ENCODE data around the gene SMAD6. TPM values are rescaled to one million over a fixed set of nuclear protein-coding genes. Genes with fewer than 3 reads are reported as not detected.
A peak's percentile ranks its signal among the peaks of the same experiment; 100 is the strongest.

SMAD6 gene
- total RNA-seq, 2 donors from 2014 or later, result 190 to 213 TPM

- H3K36me3 Mint-ChIP-seq (ENCODE audit: low read depth), result peaks cover 65% of the 10 kb centered on the region
- H3K4me3 Mint-ChIP-seq, result no peak overlapping the region
- no peak overlapping the region for H3K4me3 ChIP-seq (ENCODE audit: low read length)
- DNase-seq, result no peak
- 92 to 93% methylated on average over 17 to 23 of the region's 23 CpGs for WGBS, 2 experiments (ENCODE audit: insufficient coverage in 1 of 2, insufficient read length in 1 of 2)
- H3K36me3 ChIP-seq (ENCODE audit: control insufficient read depth, insufficient read depth, low read length), result peaks cover 50% of the 10 kb centered on the region
- H3K27me3 Mint-ChIP-seq (ENCODE audit: insufficient read depth), result no peaks in the 10 kb centered on the region
- peaks cover 59% of the 10 kb centered on the region for H3K4me1 Mint-ChIP-seq
- no peak for TF ChIP-seq CTCF (conservative IDR thresholded peaks at IDR 0.05)
- no peak overlapping the region for H3K27ac ChIP-seq (ENCODE audit: low read depth, low read length)
- H3K27me3 ChIP-seq (ENCODE audit: control insufficient read depth, insufficient read depth, low read length, poor library complexity, severe bottlenecking), result no peaks in the 10 kb centered on the region
- no peaks in the 10 kb centered on the region for H3K9me3 ChIP-seq (ENCODE audit: control insufficient read depth, low read length)
- H3K9ac ChIP-seq (ENCODE audit: extremely low read depth, low read length, poor library complexity, severe bottlenecking), result no peak overlapping the region
- H3K4me1 ChIP-seq (ENCODE audit: control insufficient read depth, insufficient read depth, low read length), result peaks cover 11% of the 10 kb centered on the region
- no peaks in the 10 kb centered on the region for H3K9me3 Mint-ChIP-seq
- no peak overlapping the region for H3K27ac Mint-ChIP-seq
Measured at GRCh38 chr15:66763186-66764071, 61.4 kb downstream of the SMAD6 start.

GRCh38 chr15:66764072-66764786, 62.2 kb downstream of the SMAD6 start:
- peaks cover 11% of the 10 kb centered on the region for H3K4me1 ChIP-seq (ENCODE audit: control insufficient read depth, insufficient read depth, low read length)
- peaks cover 67% of the 10 kb centered on the region for H3K4me1 Mint-ChIP-seq
- H3K36me3 ChIP-seq (ENCODE audit: control insufficient read depth, insufficient read depth, low read length), result peaks cover 49% of the 10 kb centered on the region
- no peaks in the 10 kb centered on the region for H3K9me3 Mint-ChIP-seq
- no peak overlapping the region for H3K4me3 ChIP-seq (ENCODE audit: low read length)
- peaks cover 71% of the 10 kb centered on the region for H3K36me3 Mint-ChIP-seq (ENCODE audit: low read depth)
- H3K4me3 Mint-ChIP-seq, result no peak overlapping the region
- TF ChIP-seq CTCF (conservative IDR thresholded peaks at IDR 0.05), result no peak
- H3K27ac Mint-ChIP-seq, result no peak overlapping the region
- DNase-seq, result no peak
- WGBS, 2 experiments (ENCODE audit: insufficient coverage in 1 of 2, insufficient read length in 1 of 2), result 93 to 96% methylated on average over 9 to 12 of the region's 12 CpGs
- no peaks in the 10 kb centered on the region for H3K27me3 ChIP-seq (ENCODE audit: control insufficient read depth, insufficient read depth, low read length, poor library complexity, severe bottlenecking)
- H3K27me3 Mint-ChIP-seq (ENCODE audit: insufficient read depth), result no peaks in the 10 kb centered on the region
- H3K9ac ChIP-seq (ENCODE audit: extremely low read depth, low read length, poor library complexity, severe bottlenecking), result no peak overlapping the region
- H3K27ac ChIP-seq (ENCODE audit: low read depth, low read length), result no peak overlapping the region
- H3K9me3 ChIP-seq (ENCODE audit: control insufficient read depth, low read length), result no peaks in the 10 kb centered on the region

- H3K36me3 ChIP-seq (ENCODE audit: control insufficient read depth, insufficient read depth, low read length), result peaks cover 44% of the 10 kb centered on the region
- H3K4me3 ChIP-seq (ENCODE audit: low read length), result no peak overlapping the region
- no peaks in the 10 kb centered on the region for H3K27me3 ChIP-seq (ENCODE audit: control insufficient read depth, insufficient read depth, low read length, poor library complexity, severe bottlenecking)
- TF ChIP-seq CTCF (conservative IDR thresholded peaks at IDR 0.05), result no peak
- WGBS, 2 experiments (ENCODE audit: insufficient coverage in 1 of 2, insufficient read length in 1 of 2), result 71 to 91% methylated on average over 9 to 13 of the region's 13 CpGs
- Mint-ChIP-seq H3K27ac (peak overlapping the region; percentile 71), H3K27me3 (ENCODE audit: insufficient read depth) (no peaks in the 10 kb centered on the region), H3K9me3 (no peaks in the 10 kb centered on the region), H3K4me3 (no peak overlapping the region), H3K4me1 (peaks cover 71% of the 10 kb centered on the region), H3K36me3 (ENCODE audit: low read depth) (peaks cover 65% of the 10 kb centered on the region)
- H3K9me3 ChIP-seq (ENCODE audit: control insufficient read depth, low read length), result no peaks in the 10 kb centered on the region
- no peak for DNase-seq
- H3K4me1 ChIP-seq (ENCODE audit: control insufficient read depth, insufficient read depth, low read length), result peaks cover 13% of the 10 kb centered on the region
- H3K9ac ChIP-seq (ENCODE audit: extremely low read depth, low read length, poor library complexity, severe bottlenecking), result no peak overlapping the region
- H3K27ac ChIP-seq (ENCODE audit: low read depth, low read length), result peak overlapping the region; percentile 69
Measured at GRCh38 chr15:66765478-66766281, 63.6 kb downstream of the SMAD6 start.
